Left lung (tissue), 10 donors: ENCODE results near the gene DEPDC5. TPM values are rescaled to one million over a fixed set of nuclear protein-coding genes. Genes with fewer than 3 reads are reported as not detected.
A peak's percentile ranks its signal among the peaks of the same experiment; 100 is the strongest.

Experiments used
- ATAC-seq: fragments of 200-7000 bp; cut with Tn5 transposase; one replicate; pipeline ENCODE4 v1.9.1; 2020; ENCODE audit warnings: moderate library complexity
- DNase-seq, 4 donors: peaks; one replicate each; pipeline ENCODE4 v3.0.0-alpha.2; 2013 to 2020
- H3K27ac ChIP-seq, 2 donors: fragments of 200-600 bp; sonication (generic) in 1 of 2; one replicate each; pipeline versions ENCODE4 v1.5.0 to v1.8.0; 2020 to 2021
- H3K27me3 ChIP-seq, 2 donors: fragments of 200-600 bp; sonication (generic) in 1 of 2; one replicate each; pipeline versions ENCODE4 v1.5.0 to v1.8.0; 2020 to 2021
- H3K36me3 ChIP-seq, 2 donors: fragments of 200-600 bp; sonication (generic) in 1 of 2; one replicate each; pipeline versions ENCODE4 v1.5.0 to v1.8.0; 2020 to 2021
- H3K4me1 ChIP-seq, 2 donors: fragments of 200-600 bp; one replicate each; pipeline ENCODE4 v1.8.0; 2021
- H3K4me3 ChIP-seq, 2 donors: fragments of 200-600 bp; sonication (generic) in 1 of 2; one replicate each; pipeline versions ENCODE4 v1.5.0 to v1.8.0; 2020 to 2021; ENCODE audit warnings: mild to moderate bottlenecking in 1 of 2
- H3K9me3 ChIP-seq, 2 donors: fragments of 200-600 bp; sonication (generic) in 1 of 2; one replicate each; pipeline versions ENCODE4 v1.5.0 to v1.8.0; 2020 to 2021
- intact Hi-C, 2 donors: fragments of 100-400 bp; cut with DNase I; formaldehyde crosslinking; loops; one replicate each; pipeline versions ENCODE4 v1.11.2 to v1.14.2; 2022
- polyA plus RNA-seq, 6 donors: library from polyadenylated mRNA; unstranded; fragments of 120-200 nt; gene quantifications; one replicate each; pipeline ENCODE4 v1.2.1, GENCODE V29; 2013; ENCODE audit not compliant: insufficient read length in 6 of 6
- total RNA-seq, 2 donors: library from RNA; stranded (reverse); fragmentation: NEBNext Ultra II Directional; extraction: Animal tissue kit (Norgen Biotek cat#: 25700); gene quantifications; one replicate each; pipeline ENCODE4 v1.2.1, GENCODE V29; 2021
- TF ChIP-seq, protein P1 (sequence below), 2 donors: fragments of 200-600 bp; sonication (generic) in 1 of 2; IDR thresholded peaks; one replicate each; pipeline versions ENCODE4 v1.5.0 to v1.8.0; 2021; ENCODE audit warnings: antibody characterized with exemption in 2 of 2
- donor health status: DM: no; HTN: yes; CAD: no.
- donor health status: DM: no; HTN: no; CAD: no.

Gene DEPDC5
- total and polyA plus RNA-seq, 8 donors, result 14.9 to 31.1 (median 18.0) TPM

DNA sequence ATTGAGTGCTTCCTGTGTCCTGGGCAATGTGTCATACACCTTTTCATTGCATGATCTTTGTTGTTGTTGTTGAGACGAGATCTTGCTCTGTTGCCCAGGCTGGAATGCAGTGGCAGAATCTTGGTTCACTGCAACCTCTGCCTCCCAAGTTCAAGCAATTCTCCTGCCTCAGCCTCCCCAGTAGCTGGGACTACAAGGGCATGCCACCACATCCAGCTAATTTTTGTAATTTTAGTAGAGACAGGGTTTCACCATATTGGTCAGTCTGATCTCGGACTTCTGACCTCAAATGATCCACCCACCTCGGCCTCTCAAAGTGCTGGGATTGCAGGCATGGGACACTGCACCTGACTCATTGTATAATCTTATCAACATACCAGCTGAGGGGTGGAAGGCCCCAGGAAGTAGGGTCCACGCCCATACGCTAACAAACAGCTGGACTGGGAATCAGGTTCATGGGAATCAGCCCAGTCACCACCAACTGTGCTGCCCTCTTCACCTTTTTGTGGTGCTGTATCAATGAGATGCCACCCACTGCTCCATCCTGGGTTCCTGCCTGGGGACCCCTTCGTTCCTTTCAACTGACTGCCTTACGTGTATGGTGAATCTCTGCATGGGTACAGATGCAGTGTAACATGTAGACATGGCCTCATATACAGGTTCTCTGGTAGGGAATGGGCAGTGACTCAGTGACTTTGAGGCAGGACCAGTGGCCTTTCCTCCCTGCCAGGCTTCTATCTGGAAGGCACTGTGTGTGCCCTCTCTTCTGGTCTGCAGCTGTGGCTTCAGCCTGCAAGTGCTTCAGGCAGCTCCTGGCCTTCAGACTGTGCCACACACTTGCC is 158.0 kb downstream of the DEPDC5 start:
- intact Hi-C loops, result no loop called here
- ATAC-seq, result no peak
- TF ChIP-seq, protein P1, sequence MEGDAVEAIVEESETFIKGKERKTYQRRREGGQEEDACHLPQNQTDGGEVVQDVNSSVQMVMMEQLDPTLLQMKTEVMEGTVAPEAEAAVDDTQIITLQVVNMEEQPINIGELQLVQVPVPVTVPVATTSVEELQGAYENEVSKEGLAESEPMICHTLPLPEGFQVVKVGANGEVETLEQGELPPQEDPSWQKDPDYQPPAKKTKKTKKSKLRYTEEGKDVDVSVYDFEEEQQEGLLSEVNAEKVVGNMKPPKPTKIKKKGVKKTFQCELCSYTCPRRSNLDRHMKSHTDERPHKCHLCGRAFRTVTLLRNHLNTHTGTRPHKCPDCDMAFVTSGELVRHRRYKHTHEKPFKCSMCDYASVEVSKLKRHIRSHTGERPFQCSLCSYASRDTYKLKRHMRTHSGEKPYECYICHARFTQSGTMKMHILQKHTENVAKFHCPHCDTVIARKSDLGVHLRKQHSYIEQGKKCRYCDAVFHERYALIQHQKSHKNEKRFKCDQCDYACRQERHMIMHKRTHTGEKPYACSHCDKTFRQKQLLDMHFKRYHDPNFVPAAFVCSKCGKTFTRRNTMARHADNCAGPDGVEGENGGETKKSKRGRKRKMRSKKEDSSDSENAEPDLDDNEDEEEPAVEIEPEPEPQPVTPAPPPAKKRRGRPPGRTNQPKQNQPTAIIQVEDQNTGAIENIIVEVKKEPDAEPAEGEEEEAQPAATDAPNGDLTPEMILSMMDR (IDR thresholded peaks at IDR 0.05), result no peak

DNA sequence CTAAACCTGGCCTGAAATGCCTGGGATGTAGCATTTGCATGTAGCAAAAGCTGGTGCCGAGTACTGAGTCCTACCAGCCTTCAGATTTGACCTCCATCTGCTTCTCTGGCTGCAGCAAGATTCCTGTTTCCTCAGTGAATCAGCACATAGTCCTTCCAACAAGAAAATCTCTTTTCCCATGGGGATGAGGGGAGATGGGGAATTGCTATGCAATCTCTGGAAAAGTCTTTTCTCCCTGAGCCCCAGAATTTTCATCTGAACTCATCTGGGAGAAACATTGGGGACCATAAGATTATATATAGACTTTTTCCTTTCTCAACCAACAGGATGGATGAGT is 158.6 kb downstream of the DEPDC5 start:
- peaks cover 0 to 13% of the 10 kb centered on the region in 2 donors for H3K4me1 ChIP-seq
- H3K27me3 ChIP-seq, result no peaks in the 10 kb centered on the region
- peaks cover 0 to 32% of the 10 kb centered on the region in 2 donors for H3K36me3 ChIP-seq
- no peak overlapping the region for H3K4me3 ChIP-seq
- no peaks in the 10 kb centered on the region for H3K9me3 ChIP-seq
- ATAC-seq (no peak), DNase-seq (no peak)
- no peak overlapping the region for H3K27ac ChIP-seq
- intact Hi-C loops, result no loop called here
- TF ChIP-seq, protein P1 (IDR thresholded peaks at IDR 0.05), result no peak

More for the DNA sequence above, 158.0 kb downstream of the DEPDC5 start:
- Histone ChIP-seq H3K9me3 (no peaks in the 10 kb centered on the region), H3K36me3 (peaks cover 0 to 38% of the 10 kb centered on the region in 2 donors), H3K27me3 (no peaks in the 10 kb centered on the region), H3K27ac (no peak overlapping the region), H3K4me1 (peaks cover 0 to 7% of the 10 kb centered on the region in 2 donors), H3K4me3 (no peak overlapping the region)
- no peak for DNase-seq

DNA sequence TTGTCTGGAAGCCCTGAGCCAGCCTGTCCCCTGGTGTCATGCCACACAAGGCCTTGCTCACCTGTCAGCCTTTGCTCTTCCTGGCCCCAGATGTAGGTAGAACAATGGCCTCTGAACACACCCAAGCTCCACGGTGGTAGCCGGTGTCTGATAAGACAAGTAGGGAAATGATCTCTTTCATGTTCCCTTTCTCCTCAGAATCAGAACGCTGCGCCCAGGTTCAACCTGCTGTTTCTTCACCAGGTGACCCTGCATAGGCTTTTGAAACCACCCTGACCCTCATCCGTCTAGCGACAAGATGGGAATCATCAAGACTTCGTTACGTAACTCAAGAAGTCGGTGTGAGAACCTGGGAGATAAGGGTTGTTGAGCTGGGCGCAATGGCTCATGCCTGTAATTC is 161.8 kb downstream of the DEPDC5 start:
- Histone ChIP-seq H3K9me3 (no peaks in the 10 kb centered on the region), H3K27me3 (no peaks in the 10 kb centered on the region), H3K36me3 (peaks cover 0 to 4% of the 10 kb centered on the region in 2 donors), H3K4me1 (peaks cover 0 to 34% of the 10 kb centered on the region in 2 donors), H3K27ac (no peak overlapping the region), H3K4me3 (no peak overlapping the region)
- intact Hi-C loops, result no loop called here
- TF ChIP-seq, protein P1 (IDR thresholded peaks at IDR 0.05), result no peak
- DNase-seq, result no peak
- peak; percentile 47 for ATAC-seq

DNA sequence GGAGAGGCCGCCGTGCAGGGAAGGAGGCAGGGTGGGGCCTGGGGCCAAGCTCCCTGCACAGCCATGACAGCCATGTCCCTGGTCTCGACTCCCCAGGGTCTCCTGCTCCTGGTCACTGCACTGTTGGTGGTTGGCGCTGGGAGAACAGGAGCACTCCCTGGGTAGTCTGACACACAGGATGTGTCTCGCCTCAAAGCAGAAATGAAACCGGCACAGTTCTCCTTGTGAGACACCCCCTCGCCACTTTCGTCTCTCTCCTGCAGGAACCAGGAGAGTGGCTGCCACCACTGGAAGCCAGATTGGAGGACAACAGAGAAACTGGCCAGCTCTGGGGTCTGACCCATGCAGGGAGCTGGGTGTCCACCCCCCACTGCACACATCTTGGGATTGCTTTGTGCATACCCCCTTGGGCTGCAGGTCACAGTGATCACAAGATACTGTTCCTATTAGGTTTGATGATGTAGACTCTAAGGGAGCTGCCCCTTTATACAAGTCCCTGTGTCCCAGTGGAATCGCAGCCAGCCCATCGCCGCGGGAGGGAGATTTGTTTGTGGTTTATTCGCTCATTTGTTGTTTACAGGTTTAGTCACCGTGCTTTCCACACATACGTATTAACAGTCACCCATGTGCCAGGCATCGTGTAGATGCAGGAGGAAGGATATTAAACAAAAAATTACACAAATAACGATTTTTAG is 163.6 kb downstream of the DEPDC5 start:
- peaks cover 0 to 52% of the 10 kb centered on the region in 2 donors for H3K4me1 ChIP-seq
- H3K27ac ChIP-seq, result peak overlapping the region; percentile 13 to 37
- H3K36me3 ChIP-seq, result no peaks in the 10 kb centered on the region
- H3K27me3 ChIP-seq, result no peaks in the 10 kb centered on the region
- H3K9me3 ChIP-seq, result no peaks in the 10 kb centered on the region
- ATAC-seq (peak; percentile 53), DNase-seq (peak in 2 of 4 donors; percentile 53 to 79)
- TF ChIP-seq, protein P1 (IDR thresholded peaks at IDR 0.05), result no peak
- no peak overlapping the region for H3K4me3 ChIP-seq
- intact Hi-C loops, result no loop called here

DNA sequence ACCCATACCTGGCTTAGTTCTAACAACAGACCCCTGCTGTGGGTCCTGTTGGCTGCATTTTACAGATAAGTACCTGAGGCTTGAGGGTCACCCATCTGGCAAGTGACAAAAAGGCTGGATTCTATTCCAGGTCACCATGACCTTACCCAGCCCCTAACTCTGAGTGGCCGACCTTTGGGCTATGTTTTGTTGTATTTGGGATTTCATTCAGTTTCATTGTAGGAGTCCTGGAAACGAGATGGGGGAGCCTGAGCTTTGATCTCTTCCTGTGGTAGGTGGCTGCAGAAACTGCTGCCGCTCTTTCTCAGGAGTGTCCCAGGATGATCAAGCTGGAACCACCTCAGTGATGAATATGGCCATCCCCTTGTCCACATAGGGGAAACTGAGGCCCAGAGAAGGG is 165.9 kb downstream of the DEPDC5 start:
- intact Hi-C loops, result no loop called here
- H3K36me3 ChIP-seq, result no peaks in the 10 kb centered on the region
- ATAC-seq (no peak), DNase-seq (no peak)
- peaks cover 0 to 69% of the 10 kb centered on the region in 2 donors for H3K4me1 ChIP-seq
- H3K27ac ChIP-seq, result no peak overlapping the region
- H3K9me3 ChIP-seq, result no peaks in the 10 kb centered on the region
- H3K27me3 ChIP-seq, result no peaks in the 10 kb centered on the region
- no peak overlapping the region for H3K4me3 ChIP-seq
- TF ChIP-seq, protein P1 (IDR thresholded peaks at IDR 0.05), result no peak
